ENCODE measurements around the gene MAP3K4.

DNA sequence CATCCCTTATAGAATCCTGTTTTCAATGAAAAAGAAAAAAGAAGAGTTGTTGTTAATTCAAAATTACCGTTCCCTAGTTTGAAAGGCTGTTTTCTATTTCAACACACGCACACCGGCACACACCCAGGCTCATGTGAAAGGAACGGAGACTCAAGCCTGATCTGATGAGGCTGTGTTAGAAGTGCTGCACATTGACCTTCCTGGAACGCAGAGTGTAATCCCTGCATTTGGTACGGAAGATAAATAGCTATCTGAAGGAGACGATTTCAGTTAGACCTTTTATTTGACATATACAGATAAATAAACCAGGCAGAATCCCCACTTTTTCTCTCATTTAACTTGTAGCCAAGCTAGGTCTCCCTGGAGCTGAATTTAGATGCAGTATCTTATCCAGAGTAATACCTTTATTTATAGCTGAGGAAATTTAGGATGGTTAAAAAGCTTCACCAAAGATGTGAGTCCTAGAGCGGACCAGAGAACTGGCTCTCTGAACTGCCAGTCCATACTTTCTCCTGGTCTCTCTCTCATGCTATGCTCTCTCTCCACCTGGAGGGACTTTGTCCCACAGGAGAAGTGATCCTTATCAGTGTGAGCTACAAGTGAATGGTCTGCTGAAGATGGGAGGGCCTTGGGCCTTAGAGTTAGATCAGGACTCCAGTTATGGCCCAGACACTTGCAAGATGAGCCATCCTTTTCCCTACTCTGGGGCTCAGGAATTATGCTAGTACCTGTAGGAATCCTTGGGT lies 30.6 kb downstream of the MAP3K4 start:
- TF ChIP-seq POLR2AphosphoS5 (IDR thresholded peaks at IDR 0.05; ENCODE audit: low read depth, low read length) (no peak), POLR2A (IDR thresholded peaks at IDR 0.05; ENCODE audit: low read depth, low read length) (no peak), TAF1 (IDR thresholded peaks at IDR 0.05; ENCODE audit: borderline replicate concordance, low read depth, low read length) (no peak)

All from GM12892 (cell line).